Hepatocyte (in vitro differentiated cells): Measurements from ENCODE around the gene RNASEH2A.
"Not testable (repeated sequence)": the region's sequence is repeated elsewhere in the genome, so short reads cannot be mapped to it uniquely, and the experiment has no call there.

Source experiments
- CTCF ChIP-seq: fragments of 200-600 bp; sonication (generic); IDR thresholded peaks from 2 replicates; pipeline ENCODE4 v1.5.1; 2016; ENCODE audit warnings: antibody characterized with exemption, mild to moderate bottlenecking; ENCODE audit not compliant: poor library complexity
- EZH2 ChIP-seq: fragments of 200-600 bp; sonication (generic); IDR thresholded peaks from 2 replicates; pipeline ENCODE4 v1.6.1; 2016; ENCODE audit warnings: antibody characterized with exemption, mild to moderate bottlenecking, borderline replicate concordance
- EZH2phosphoT487 ChIP-seq: fragments of 200-600 bp; sonication (generic); IDR thresholded peaks from one replicate; pipeline ENCODE4 v1.6.1; 2018; ENCODE audit warnings: antibody characterized with exemption, mild to moderate bottlenecking, low read depth, moderate library complexity; ENCODE audit not compliant: unreplicated experiment, severe bottlenecking

GRCh38 chr19:12797607-12798006 lies 8.8 kb upstream of the RNASEH2A start:
- not testable (repeated sequence) for TF ChIP-seq EZH2, CTCF, EZH2phosphoT487
